HEK293T (cell line): ENCODE data around the gene BCL2L1.

Source experiments
- BHLHE40 ChIP-seq: fragments of 450-650 bp; IDR thresholded peaks from 2 replicates; pipeline ENCODE4 v1.6.1; 2016; ENCODE audit warnings: mild to moderate bottlenecking, moderate library complexity, borderline replicate concordance
- ELF4 ChIP-seq: fragments of 450-650 bp; IDR thresholded peaks from 2 replicates; pipeline ENCODE4 v1.6.1; 2017; ENCODE audit warnings: antibody characterized with exemption
- FOXM1 ChIP-seq: fragments of 450-650 bp; IDR thresholded peaks from 2 replicates; pipeline ENCODE4 v1.6.1; 2017; ENCODE audit warnings: mild to moderate bottlenecking, borderline replicate concordance
- SP1 ChIP-seq: fragments of 450-650 bp; IDR thresholded peaks from 2 replicates; pipeline ENCODE4 v1.6.1; 2017
- SUZ12 ChIP-seq: fragments of 450-650 bp; IDR thresholded peaks from 2 replicates; pipeline ENCODE4 v1.6.1; 2016; ENCODE audit warnings: mild to moderate bottlenecking
- TARDBP ChIP-seq: fragments of 450-650 bp; IDR thresholded peaks from 2 replicates; pipeline ENCODE4 v1.6.1; 2016
- ZNF384 ChIP-seq: fragments of 450-650 bp; IDR thresholded peaks from 2 replicates; pipeline ENCODE4 v1.6.1; 2016

- TF ChIP-seq SP1: no peak
- TF ChIP-seq ELF4: no peak
- TF ChIP-seq TARDBP: no peak
- TF ChIP-seq FOXM1: no peak
- no peak for TF ChIP-seq SUZ12
- TF ChIP-seq ZNF384: no peak
- no peak for TF ChIP-seq BHLHE40
Measured at GRCh38 chr20:31678389-31679356, 44.0 kb downstream of the BCL2L1 start.
